Glutamatergic neuron (in vitro differentiated cells): ENCODE data around the gene PTPRB. TPM values are rescaled to one million over a fixed set of nuclear protein-coding genes. Genes with fewer than 3 reads are reported as not detected.

Experiments used
- DNase-seq: peaks from one replicate; pipeline ENCODE4 v3.0.0; 2022
- H3K27ac Mint-ChIP-seq: one replicate; pipeline ENCODE4 v1.8.0; 2020; ENCODE audit warnings: mild to moderate bottlenecking, mixed read lengths, inconsistent platforms; ENCODE audit not compliant: unreplicated experiment
- H3K27me3 Mint-ChIP-seq: one replicate; pipeline ENCODE4 v1.8.0; 2020; ENCODE audit warnings: mild to moderate bottlenecking, moderate library complexity, mixed read lengths, inconsistent platforms; ENCODE audit not compliant: unreplicated experiment
- H3K36me3 Mint-ChIP-seq: one replicate; pipeline ENCODE4 v1.8.0; 2020; ENCODE audit warnings: mild to moderate bottlenecking, mixed read lengths, inconsistent platforms; ENCODE audit not compliant: unreplicated experiment
- H3K4me1 Mint-ChIP-seq: one replicate; pipeline ENCODE4 v1.8.0; 2020; ENCODE audit warnings: mild to moderate bottlenecking, low read depth, mixed read lengths, inconsistent platforms; ENCODE audit not compliant: unreplicated experiment
- H3K4me3 Mint-ChIP-seq: one replicate; pipeline ENCODE4 v1.8.0; 2020; ENCODE audit warnings: mild to moderate bottlenecking, mixed read lengths, inconsistent platforms; ENCODE audit not compliant: unreplicated experiment
- H3K9me3 Mint-ChIP-seq: one replicate; pipeline ENCODE4 v1.8.0; 2020; ENCODE audit warnings: mild to moderate bottlenecking, moderate library complexity, mixed read lengths, inconsistent platforms; ENCODE audit not compliant: unreplicated experiment
- total RNA-seq: library from RNA; stranded (reverse); fragmentation: NEBNext Ultra II Directional; extraction: Animal tissue kit (Norgen Biotek cat#: 25700); gene quantifications from one replicate; pipeline ENCODE4 v1.2.1, GENCODE V29; 2021; ENCODE audit not compliant: unreplicated experiment
- TF ChIP-seq, protein P1 (sequence below): fragments of 200-600 bp; sonication (generic); IDR thresholded peaks from one replicate; pipeline ENCODE4 v1.5.0; 2021; ENCODE audit not compliant: partially characterized antibody, unreplicated experiment

The PTPRB gene
- total RNA-seq, 1 donor from 2014 or later = 0.17 TPM

DNA sequence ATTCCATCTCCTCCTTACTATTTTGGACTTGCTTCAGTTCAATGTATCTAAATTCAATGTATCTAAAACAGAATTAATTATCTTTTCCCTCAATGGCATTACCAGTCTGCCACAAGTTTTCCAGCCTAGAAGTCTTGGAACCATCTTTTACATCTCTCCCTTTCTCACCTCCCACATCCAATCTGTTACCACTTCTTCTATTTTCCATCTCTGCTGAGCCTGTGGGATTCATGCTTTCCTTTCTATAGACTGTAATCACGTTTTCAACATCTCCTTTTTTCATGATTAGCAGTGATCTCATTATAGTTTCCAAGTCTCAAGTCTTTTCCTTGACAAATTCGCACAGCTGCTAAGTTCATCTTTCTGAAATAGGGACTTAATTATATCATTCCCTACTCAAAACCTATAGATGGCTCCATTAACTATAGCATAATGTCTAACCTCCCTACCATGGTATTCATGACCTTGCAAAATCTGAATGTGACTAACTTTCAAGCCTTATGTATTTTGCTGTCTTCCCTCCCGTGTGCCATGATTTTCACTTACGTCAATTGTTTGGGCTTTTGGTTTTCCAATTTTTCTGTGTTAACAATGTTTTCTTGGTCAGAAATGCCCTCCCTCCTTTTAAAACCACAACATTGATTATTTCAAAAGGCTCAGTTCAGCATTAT lies 20.5 kb upstream of the PTPRB start:
- no peak for DNase-seq

DNA sequence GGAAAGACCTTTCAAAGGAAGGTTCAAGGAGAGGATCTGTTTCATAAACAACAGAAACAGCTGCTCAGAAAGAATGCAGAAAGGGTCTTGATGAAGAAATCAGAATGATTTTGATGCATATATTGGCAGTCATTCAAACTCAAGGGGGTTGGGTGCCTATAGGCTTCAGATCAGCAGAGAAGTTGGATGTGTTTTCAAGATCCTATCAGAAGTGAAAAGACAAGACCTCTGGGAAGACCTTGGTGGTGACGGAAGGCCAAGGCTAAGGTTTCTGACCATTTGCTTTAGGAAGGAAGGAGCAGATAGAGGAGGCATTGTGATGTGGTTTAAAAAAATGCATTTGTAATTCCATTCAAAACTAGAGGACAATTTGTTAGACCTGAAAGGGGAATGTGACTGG lies 15.2 kb upstream of the PTPRB start:
- Mint-ChIP-seq H3K9me3 (no peaks in the 10 kb centered on the region), H3K27ac (no peak overlapping the region), H3K27me3 (no peaks in the 10 kb centered on the region), H3K36me3 (no peaks in the 10 kb centered on the region), H3K4me1 (no peaks in the 10 kb centered on the region), H3K4me3 (no peak overlapping the region)
- TF ChIP-seq, protein P1, sequence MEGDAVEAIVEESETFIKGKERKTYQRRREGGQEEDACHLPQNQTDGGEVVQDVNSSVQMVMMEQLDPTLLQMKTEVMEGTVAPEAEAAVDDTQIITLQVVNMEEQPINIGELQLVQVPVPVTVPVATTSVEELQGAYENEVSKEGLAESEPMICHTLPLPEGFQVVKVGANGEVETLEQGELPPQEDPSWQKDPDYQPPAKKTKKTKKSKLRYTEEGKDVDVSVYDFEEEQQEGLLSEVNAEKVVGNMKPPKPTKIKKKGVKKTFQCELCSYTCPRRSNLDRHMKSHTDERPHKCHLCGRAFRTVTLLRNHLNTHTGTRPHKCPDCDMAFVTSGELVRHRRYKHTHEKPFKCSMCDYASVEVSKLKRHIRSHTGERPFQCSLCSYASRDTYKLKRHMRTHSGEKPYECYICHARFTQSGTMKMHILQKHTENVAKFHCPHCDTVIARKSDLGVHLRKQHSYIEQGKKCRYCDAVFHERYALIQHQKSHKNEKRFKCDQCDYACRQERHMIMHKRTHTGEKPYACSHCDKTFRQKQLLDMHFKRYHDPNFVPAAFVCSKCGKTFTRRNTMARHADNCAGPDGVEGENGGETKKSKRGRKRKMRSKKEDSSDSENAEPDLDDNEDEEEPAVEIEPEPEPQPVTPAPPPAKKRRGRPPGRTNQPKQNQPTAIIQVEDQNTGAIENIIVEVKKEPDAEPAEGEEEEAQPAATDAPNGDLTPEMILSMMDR = no peak
- no peak for DNase-seq

More for the DNA sequence above, 20.5 kb upstream of the PTPRB start:
- H3K27ac Mint-ChIP-seq = no peak overlapping the region
- H3K9me3 Mint-ChIP-seq = no peaks in the 10 kb centered on the region
- H3K4me3 Mint-ChIP-seq = no peak overlapping the region
- no peaks in the 10 kb centered on the region for H3K4me1 Mint-ChIP-seq
- TF ChIP-seq, protein P1 = no peak
- H3K36me3 Mint-ChIP-seq = no peaks in the 10 kb centered on the region
- no peaks in the 10 kb centered on the region for H3K27me3 Mint-ChIP-seq

DNA sequence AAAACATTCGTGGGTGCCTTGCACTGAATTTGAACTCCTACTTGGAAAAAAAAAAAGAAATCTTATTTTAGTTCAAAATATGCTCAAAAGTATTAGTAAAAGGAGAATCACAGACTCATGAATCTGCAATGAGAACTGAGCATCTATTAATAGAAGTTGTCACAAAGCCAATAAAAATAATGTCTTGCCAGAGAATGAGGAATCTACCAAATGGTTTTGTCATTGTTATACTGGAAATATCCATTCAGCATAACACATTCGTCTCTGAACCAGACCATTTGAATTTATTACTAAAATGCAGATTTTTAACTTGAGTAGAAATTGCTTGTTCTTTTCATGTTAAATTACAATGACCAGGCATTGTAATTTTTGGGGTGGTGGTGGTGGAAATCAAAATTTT lies 11.6 kb upstream of the PTPRB start:
- no peaks in the 10 kb centered on the region for H3K27me3 Mint-ChIP-seq
- TF ChIP-seq, protein P1 = no peak
- H3K9me3 Mint-ChIP-seq = no peaks in the 10 kb centered on the region
- no peak overlapping the region for H3K27ac Mint-ChIP-seq
- no peaks in the 10 kb centered on the region for H3K4me1 Mint-ChIP-seq
- no peak for DNase-seq
- H3K4me3 Mint-ChIP-seq = no peak overlapping the region
- no peaks in the 10 kb centered on the region for H3K36me3 Mint-ChIP-seq

DNA sequence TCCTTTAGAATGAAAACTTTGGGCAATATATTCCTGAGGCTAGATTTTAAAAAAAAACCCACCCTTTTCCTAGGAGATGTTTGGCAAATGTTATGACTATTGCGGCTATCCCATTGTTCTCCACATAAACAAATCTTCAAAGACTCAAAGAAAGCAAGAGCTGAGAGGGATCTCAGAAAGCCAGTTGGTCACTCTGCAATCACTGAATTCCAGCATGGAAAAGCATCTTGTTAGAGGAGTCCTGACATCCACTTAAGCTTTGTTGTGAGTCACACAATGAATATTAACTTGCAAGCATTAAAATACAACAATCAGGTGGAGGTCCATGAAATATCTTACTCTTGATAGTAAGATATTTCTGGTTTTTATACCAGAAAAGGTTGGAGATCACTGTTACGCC lies 11.0 kb upstream of the PTPRB start:
- no peak overlapping the region for H3K27ac Mint-ChIP-seq
- TF ChIP-seq, protein P1 = no peak
- DNase-seq = no peak
- H3K4me1 Mint-ChIP-seq = no peaks in the 10 kb centered on the region
- H3K9me3 Mint-ChIP-seq = no peaks in the 10 kb centered on the region
- H3K36me3 Mint-ChIP-seq = no peaks in the 10 kb centered on the region
- H3K4me3 Mint-ChIP-seq = no peak overlapping the region
- no peaks in the 10 kb centered on the region for H3K27me3 Mint-ChIP-seq

DNA sequence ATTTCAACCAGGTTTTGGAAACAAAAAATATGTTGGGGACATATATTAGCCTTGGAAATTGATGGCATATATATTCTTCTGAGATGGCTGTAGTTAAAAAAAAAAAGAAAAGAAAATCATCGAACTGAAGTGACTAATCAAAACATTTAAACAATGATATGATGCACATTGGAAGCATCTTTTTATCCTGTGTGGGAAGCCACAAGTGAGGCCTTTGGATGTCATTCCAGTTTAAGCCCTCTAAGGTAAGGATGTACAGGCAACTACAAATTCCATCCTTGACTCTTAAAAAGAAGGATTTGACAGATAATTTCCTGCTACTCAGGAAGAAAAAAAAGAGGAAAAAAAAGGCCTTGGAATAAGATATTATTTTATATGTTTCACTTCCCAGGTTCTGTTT lies 9.6 kb upstream of the PTPRB start:
- no peaks in the 10 kb centered on the region for H3K9me3 Mint-ChIP-seq
- H3K36me3 Mint-ChIP-seq = no peaks in the 10 kb centered on the region
- no peak for DNase-seq
- H3K4me3 Mint-ChIP-seq = no peak overlapping the region
- H3K4me1 Mint-ChIP-seq = no peaks in the 10 kb centered on the region
- TF ChIP-seq, protein P1 = no peak
- no peaks in the 10 kb centered on the region for H3K27me3 Mint-ChIP-seq
- H3K27ac Mint-ChIP-seq = no peak overlapping the region
